Measurements from ENCODE around the gene CDH19.

CDH19 gene

GRCh38 chr18:66461344-66461743 lies 142.5 kb downstream of the CDH19 start:
- DNase-seq (ENCODE audit: low read depth, low spot score), result no peak

GRCh38 chr18:66457245-66457644 lies 146.6 kb downstream of the CDH19 start:
- DNase-seq (ENCODE audit: low read depth, low spot score), result no peak
